NCI-H524 (cell line): Measurements from ENCODE around the gene FETUB.
"Not testable (repeated sequence)": the region's sequence is repeated elsewhere in the genome, so short reads cannot be mapped to it uniquely, and the experiment has no call there.

Source experiments
- DNase-seq, 2 experiments: peaks; one replicate each; lab custom pipeline; 2025; lab: John Stamatoyannopoulos, UW

The FETUB gene

DNA sequence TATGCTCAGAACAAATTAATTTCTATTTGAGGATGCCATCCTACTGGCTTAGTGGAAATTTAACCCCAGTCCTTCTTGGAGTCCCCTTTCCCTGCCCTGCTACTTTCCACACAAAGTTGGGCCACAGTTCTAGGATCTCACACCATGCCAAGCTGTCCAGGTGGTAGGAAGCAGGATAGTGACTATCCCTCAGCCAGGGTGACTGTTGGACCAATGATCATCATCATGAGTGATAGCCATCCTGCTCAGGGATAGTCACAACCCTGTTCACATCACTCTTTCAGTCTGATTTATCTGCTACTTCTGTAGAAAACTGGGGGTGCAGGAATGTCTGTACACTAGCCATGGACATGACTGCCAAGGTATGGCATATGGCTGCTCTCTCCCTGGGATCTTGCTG is 38.4 kb downstream of the FETUB start:
- no peak for DNase-seq

DNA sequence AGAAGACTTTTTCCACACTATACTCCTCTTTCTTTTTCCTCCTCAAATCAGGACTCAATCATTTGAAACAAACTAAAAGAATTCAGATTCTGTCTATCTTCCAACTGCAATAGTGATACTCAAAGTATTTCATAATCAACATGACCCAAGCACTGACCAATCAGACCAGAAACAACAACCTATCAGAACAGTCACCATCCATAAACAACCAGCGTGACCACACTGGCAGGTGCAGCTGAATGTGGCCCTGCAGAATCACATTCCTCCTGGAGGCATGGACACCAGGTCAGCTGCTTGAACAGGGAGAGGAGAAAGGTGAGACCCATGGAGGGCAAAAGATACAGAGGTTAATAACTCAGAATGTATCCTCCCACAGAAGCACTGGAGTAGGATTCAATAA is 39.0 kb downstream of the FETUB start:
- no peak for DNase-seq

DNA sequence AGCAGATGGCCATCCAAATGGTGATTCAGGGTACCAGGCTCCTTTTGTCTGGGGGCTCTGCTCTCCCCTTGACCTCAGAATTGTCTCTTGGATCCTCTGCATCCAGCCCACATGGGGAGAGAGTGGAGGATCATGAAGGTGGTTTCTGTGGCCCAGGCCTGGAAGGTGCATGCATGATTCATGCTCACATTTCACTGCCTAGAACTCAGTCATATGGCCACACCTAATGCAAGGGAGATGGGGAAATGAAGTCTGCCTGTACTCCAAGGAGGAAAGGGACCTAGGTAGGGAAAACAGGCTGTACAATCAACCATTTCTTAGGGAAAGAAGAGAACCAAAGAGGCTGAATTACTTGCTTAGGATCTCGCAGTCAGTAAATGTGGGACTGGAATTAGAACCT is 40.7 kb downstream of the FETUB start:
- no peak for DNase-seq

DNA sequence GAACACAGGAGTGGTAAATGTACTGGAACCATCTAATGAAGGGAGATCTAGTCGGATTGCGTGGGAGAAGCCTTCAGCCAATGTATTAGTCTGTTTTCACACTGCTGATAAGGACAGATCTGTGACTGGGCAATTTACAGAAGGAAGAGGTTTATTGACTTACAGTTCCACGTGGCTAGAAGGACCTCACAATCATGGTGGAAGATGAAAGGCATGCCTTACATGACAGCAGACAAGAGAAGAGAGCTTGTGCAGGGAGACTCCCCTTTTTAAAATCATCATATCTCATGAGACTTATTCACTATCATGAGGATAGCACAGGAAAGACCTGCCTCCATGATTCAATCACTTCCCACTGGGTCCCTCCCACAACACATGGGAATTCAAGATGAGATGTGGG is 42.6 kb downstream of the FETUB start:
- no peak for DNase-seq

DNA sequence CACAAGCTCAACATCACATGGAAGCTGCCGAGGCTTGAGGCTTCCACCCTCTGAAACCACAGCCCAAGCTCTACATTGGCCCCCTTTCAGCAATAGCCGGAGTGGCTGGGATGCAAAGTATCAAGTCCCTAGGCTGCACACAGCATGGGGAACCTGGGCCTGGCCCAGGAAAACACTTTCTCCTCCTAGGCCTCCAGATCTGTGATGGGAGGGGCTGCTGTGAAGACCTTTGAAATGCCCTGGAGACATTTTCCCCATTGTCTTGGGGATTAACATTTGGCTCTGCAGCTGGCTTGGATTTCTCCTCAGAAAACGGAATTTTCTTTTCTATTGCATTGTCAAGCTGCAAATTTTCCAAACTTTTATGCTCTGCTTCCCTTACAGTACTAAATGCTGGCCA is 43.8 kb downstream of the FETUB start:
- no peak for DNase-seq

DNA sequence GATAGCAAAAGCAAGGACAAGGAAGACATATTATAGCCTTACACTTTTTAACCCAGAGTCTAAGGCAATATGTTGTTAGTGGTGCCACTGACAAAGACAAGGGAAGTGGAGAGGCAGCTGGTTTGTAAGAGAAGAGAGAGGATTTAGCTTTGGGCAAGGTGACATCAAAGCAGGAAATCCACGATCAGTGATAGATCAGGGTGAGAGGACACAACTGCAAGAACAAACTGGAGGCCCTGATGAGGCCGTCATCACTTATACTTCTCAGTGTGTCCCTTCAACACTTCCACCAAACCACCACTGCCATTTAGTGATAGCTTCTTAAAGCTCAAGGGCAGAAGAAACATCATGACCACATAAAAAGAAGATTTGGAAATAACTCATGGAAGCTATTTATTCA is 46.3 kb downstream of the FETUB start:
- DNase-seq, result not testable (repeated sequence)

DNA sequence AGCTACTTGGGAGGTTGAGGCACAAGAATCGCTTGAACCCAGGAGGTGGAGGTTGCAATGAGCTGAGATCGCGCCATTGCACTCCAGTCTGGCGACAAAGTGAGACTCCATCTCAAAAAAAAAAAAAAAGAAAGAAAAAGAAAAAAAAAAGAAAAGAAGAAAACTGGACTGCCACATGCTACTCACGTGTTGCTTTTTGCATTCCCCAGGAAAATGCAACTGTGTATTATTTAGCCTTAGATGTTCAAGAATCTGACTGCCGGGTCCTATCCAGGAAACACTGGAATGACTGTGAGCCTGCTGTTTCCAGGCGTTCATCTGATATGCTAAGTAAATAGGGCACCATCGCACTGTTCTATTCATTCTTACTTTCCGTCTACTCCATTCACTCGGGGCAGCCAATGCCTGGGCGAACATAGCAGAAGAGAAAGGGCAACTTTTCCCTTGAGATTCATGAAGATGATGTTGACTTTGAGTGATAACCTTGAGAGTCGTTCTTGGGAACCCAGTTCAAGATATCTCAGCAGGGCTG is 47.0 kb downstream of the FETUB start:
- no peak for DNase-seq

DNA sequence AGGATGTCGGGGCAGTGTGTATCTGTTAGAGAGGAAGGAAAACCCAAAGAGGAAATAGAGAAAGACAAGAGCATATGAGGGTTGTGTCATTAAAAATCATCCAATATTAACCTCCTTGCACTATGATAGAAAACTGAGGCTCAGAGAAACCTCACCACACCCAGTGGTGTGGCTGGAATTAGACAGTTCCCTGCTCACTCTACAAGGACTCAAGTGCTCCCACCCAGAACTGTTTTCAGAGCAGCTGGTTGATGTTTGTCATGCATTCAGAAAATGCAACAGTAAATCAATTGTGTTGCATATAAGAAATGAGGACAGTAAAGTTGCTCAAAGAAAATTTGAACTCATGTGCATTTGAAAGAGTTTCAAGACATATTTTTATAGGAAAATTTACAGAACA is 50.1 kb downstream of the FETUB start:
- DNase-seq, result not testable (repeated sequence)

DNA sequence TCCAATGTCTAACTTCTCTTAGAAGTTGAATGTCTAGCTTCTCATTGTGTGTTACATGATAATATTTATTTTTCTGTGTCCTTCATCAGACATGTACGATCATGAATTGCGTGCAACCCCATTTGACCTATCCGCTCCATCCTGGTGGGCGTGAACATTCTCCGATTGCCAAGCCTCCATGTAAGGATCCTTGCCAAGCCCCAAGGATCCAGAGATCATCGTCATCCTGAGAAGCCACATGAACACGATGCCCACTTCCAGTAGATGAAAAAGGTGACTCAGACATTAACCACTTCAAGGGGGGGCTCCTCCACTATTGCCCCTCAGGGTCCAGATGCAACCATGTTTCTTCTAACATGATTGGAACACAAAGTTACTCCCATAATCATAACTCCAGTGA is 51.5 kb downstream of the FETUB start:
- no peak for DNase-seq

DNA sequence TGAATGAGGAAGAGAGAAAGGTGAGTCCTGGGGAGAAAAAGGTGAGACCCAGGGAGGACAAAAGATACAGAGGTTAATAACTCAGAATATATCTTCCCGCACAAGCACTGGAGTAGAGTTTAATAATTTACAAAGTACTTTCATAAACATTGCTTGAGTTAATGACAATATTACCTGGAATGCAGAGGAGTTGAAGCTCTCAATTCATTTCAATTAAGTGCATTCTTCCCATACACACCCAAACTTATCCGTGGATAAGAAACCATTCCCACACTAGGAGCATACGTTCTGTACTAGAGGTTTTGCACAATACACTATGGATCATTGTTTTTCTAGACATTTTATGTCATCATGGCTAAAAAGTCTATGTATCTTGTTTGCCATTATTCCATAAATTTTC is 53.6 kb downstream of the FETUB start:
- DNase-seq, result no peak

DNA sequence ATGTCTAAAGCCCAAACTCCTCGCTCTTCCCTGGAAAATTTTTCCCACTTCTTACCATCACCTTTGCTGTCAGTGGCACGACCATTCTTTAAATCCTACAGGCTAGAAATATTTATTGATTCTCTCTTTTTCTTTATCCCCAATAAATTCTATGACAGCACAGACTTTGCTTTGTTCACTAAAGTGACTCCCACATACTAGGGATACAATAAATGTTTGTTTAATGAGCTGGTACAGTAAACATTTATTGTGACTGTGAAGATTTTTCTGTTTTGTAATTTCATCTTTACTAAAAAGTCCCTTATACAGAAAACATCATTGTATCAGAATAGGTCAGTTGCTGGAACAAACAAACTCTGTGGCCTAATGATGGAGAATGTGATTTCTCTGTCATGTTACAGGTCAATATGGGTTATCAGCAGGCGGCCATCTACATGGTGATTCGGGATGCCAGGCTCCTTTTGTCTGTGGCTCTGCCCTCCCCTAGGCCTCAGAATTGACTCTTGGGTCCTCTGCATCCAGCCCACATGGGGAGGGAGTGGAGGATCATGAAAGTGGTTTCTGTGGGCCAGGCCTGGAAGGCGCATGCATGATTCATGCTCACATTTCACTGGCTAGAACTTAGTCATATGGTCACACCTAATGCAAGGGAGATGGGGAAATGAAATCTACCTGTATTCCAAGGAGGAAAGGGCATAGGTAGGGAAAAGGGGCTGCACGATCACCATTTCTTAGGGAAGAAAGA is 54.3 kb downstream of the FETUB start:
- DNase-seq, result no peak

DNA sequence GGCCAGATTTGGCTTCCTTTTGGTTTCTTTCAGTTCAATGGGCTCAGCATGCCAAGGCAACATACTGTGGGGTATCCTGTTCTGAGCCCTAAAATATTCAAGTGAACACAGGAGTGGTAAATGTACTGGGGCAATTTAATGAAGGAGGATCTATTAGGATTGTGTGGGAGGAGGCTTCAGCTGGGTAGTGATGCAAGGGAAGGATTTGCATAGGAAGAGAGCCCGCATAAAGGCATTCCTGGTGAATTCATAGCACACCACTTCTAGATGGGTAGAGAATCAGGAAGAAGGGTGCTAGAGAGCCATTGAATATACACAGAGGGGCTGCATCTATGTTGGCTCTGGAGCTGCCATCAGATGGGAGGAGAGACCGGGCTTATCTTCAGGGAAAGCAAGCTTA is 56.3 kb downstream of the FETUB start:
- DNase-seq, result no peak

DNA sequence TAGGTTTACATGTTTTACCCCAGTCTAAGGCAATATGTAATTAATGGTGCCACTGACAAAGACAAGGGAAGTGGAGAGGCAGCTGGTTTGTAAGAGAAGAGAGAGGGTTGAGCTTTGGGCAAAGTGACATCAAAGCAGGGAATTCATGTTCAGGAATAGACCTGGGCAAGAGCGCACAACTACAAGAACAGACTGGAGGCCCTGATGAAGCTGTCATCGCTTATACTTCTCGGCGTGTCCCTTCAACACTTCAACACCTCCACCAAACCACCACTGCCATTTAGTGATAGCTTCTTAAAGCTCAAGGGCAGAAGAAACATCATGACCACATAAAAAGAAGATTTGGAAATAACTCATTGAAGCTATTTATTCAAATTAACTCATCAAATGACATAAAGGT is 57.3 kb downstream of the FETUB start:
- DNase-seq, result no peak

DNA sequence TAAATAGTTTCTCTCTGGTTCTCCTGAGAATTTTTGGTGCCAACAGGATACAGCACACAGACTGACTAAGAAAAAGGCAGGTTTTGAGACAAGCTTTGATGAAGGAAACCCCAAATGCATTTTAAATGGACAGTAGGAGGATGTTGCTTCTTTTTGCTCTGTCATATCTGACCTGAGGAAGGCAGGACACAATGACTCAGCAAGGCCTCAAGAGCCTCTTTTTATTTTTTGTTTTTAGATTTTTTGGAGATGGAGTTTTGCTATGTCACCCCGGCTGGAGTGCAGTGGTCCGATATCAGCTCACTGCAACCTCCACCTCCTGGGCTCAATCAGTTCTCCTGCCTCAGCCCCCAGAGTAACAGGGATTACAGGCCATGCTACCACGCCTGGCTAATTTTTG is 60.1 kb downstream of the FETUB start:
- DNase-seq, result no peak

DNA sequence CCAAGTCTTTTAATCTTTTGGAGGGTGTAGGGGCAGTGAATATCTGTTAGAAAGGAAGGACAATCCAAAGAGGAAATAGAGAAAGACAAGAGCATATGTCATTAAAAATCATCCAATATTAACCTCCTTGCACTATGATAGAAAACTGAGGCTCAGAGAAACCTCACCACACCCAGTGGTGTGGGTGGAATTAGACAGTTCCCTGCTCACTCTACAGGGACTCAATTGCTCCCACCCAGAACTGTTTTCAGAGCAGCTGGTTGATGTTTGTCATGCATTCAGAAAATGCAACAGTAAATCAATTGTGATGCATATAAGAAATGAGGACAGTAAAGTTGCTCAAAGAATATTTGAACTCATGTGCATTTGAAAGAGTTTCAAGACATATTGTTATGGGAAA is 62.3 kb downstream of the FETUB start:
- DNase-seq, result not testable (repeated sequence)
